Mucosa of gallbladder (tissue), 1 donor: ENCODE results near the gene TRIP12. TPM values are rescaled to one million over a fixed set of nuclear protein-coding genes. Genes with fewer than 3 reads are reported as not detected.
"Not testable (repeated sequence)": the region's sequence is repeated elsewhere in the genome, so short reads cannot be mapped to it uniquely, and the experiment has no call there.

Experiments used
- DNase-seq: peaks from one replicate; pipeline ENCODE4 v3.0.0-alpha.2; 2020; ENCODE audit warnings: low spot score
- total RNA-seq: library from RNA; stranded (reverse); gene quantifications from one replicate; pipeline ENCODE4 v1.2.1, GENCODE V29; 2021
- donor health status: DM: no; HTN: no; CAD: no.

TRIP12 gene
- total RNA-seq, result 204 TPM

- peak; percentile 92 for DNase-seq
These were observed at the start of gene TRIP12 for GRCh38 chr2:229921892-229922448. TSS of gene TRIP12 (minus strand) at chr2:229922009. CDS start at chr2:229880079, 41,930 bp downstream.

- DNase-seq, result no peak
These were observed 49.5 kb upstream of the TRIP12 start for GRCh38 chr2:229971298-229971790.

GRCh38 chr2:229970406-229970805, 48.6 kb upstream of the TRIP12 start:
- DNase-seq, result no peak

GRCh38 chr2:229969921-229970320, 48.1 kb upstream of the TRIP12 start:
- DNase-seq, result no peak

- DNase-seq, result not testable (repeated sequence)
These were observed 41.8 kb upstream of the TRIP12 start for GRCh38 chr2:229963596-229963995.

GRCh38 chr2:229956491-229956890, 34.7 kb upstream of the TRIP12 start:
- DNase-seq, result no peak

GRCh38 chr2:229955663-229956062, 33.9 kb upstream of the TRIP12 start:
- DNase-seq, result no peak

GRCh38 chr2:229952256-229952835, 30.5 kb upstream of the TRIP12 start:
- DNase-seq, result no peak

- DNase-seq, result no peak
These were observed 25.7 kb upstream of the TRIP12 start for GRCh38 chr2:229947544-229947943.

GRCh38 chr2:229945975-229946374, 24.2 kb upstream of the TRIP12 start:
- DNase-seq, result no peak

- no peak for DNase-seq
These were observed 22.1 kb upstream of the TRIP12 start for GRCh38 chr2:229943770-229944449.

- DNase-seq, result no peak
These were observed 21.4 kb upstream of the TRIP12 start for GRCh38 chr2:229943171-229943570.

GRCh38 chr2:229942671-229943070, 20.9 kb upstream of the TRIP12 start:
- DNase-seq, result no peak

GRCh38 chr2:229937537-229937936, 15.7 kb upstream of the TRIP12 start:
- no peak for DNase-seq

GRCh38 chr2:229931241-229931640, 9.4 kb upstream of the TRIP12 start:
- no peak for DNase-seq

- DNase-seq, result no peak
These were observed 8.8 kb upstream of the TRIP12 start for GRCh38 chr2:229930656-229931055.

GRCh38 chr2:229927817-229928321, 6.1 kb upstream of the TRIP12 start:
- DNase-seq, result no peak

- DNase-seq, result no peak
These were observed 3.4 kb upstream of the TRIP12 start for GRCh38 chr2:229925201-229925600.

GRCh38 chr2:229924541-229924940, 2.7 kb upstream of the TRIP12 start:
- not testable (repeated sequence) for DNase-seq

- DNase-seq, result no peak
These were observed 909 bp upstream of the TRIP12 start, which contains the start of gene FBXO36 for GRCh38 chr2:229922449-229923386. TSS of gene FBXO36 (plus strand) at chr2:229922503. CDS start at chr2:229922514, 11 bp downstream.

GRCh38 chr2:229921101-229921891, 513 bp downstream of the TRIP12 start:
- DNase-seq, result peak; percentile 58
